Measurements from ENCODE around the gene EDN3. TPM values are rescaled to one million over a fixed set of nuclear protein-coding genes. Genes with fewer than 3 reads are reported as not detected.
A peak's percentile ranks its signal among the peaks of the same experiment; 100 is the strongest.

EDN3 gene
- not detected in 2 replicates for total RNA-seq (2014; rRNA removed; shearing (Covaris generic))
- polyA plus RNA-seq (2014; cell fraction: nucleus; rRNA removed): not detected in 2 replicates

- DNase-seq (ENCODE audit: extremely low read depth, low read depth): no peak
These were observed at the start of gene EDN3 for GRCh38 chr20:59300333-59301081. TSS of gene EDN3 (plus strand) at chr20:59300611. CDS start at chr20:59300813, 202 bp downstream.

- DNase-seq (ENCODE audit: extremely low read depth, low read depth): no peak
These were observed 47.1 kb upstream of the EDN3 start for GRCh38 chr20:59253325-59253724.

GRCh38 chr20:59253779-59254319 is 46.6 kb upstream of the EDN3 start:
- peak; percentile 29 for DNase-seq (ENCODE audit: extremely low read depth, low read depth)

- no peak for DNase-seq (ENCODE audit: extremely low read depth, low read depth)
These were observed 45.2 kb upstream of the EDN3 start for GRCh38 chr20:59255256-59255655.

GRCh38 chr20:59258221-59258621 is 42.2 kb upstream of the EDN3 start:
- DNase-seq (ENCODE audit: extremely low read depth, low read depth): no peak

GRCh38 chr20:59259946-59260345 is 40.5 kb upstream of the EDN3 start:
- no peak for DNase-seq (ENCODE audit: extremely low read depth, low read depth)

GRCh38 chr20:59265298-59265697 is 35.1 kb upstream of the EDN3 start:
- DNase-seq (ENCODE audit: extremely low read depth, low read depth): no peak

- no peak for DNase-seq (ENCODE audit: extremely low read depth, low read depth)
These were observed 31.5 kb upstream of the EDN3 start for GRCh38 chr20:59268870-59269269.

- no peak for DNase-seq (ENCODE audit: extremely low read depth, low read depth)
These were observed 30.9 kb upstream of the EDN3 start for GRCh38 chr20:59269411-59270025.

- DNase-seq (ENCODE audit: extremely low read depth, low read depth): no peak
These were observed 30.0 kb upstream of the EDN3 start for GRCh38 chr20:59270380-59270779.

- no peak for DNase-seq (ENCODE audit: extremely low read depth, low read depth)
These were observed 26.6 kb upstream of the EDN3 start for GRCh38 chr20:59273739-59274357.

- DNase-seq (ENCODE audit: extremely low read depth, low read depth): no peak
These were observed 23.5 kb upstream of the EDN3 start for GRCh38 chr20:59276938-59277337.

- DNase-seq (ENCODE audit: extremely low read depth, low read depth): no peak
These were observed 15.9 kb upstream of the EDN3 start for GRCh38 chr20:59284470-59284869.

- DNase-seq (ENCODE audit: extremely low read depth, low read depth): no peak
These were observed 10.4 kb upstream of the EDN3 start for GRCh38 chr20:59289994-59290393.

GRCh38 chr20:59291740-59292383 is 8.5 kb upstream of the EDN3 start:
- DNase-seq (ENCODE audit: extremely low read depth, low read depth): no peak

GRCh38 chr20:59295531-59295930 is 4.9 kb upstream of the EDN3 start:
- no peak for DNase-seq (ENCODE audit: extremely low read depth, low read depth)

- DNase-seq (ENCODE audit: extremely low read depth, low read depth): no peak
These were observed 2.7 kb upstream of the EDN3 start for GRCh38 chr20:59297686-59298085.

GRCh38 chr20:59299945-59300332 is 472 bp upstream of the EDN3 start:
- no peak for DNase-seq (ENCODE audit: extremely low read depth, low read depth)

GRCh38 chr20:59301343-59302007 is 1.1 kb downstream of the EDN3 start:
- no peak for DNase-seq (ENCODE audit: extremely low read depth, low read depth)

- DNase-seq (ENCODE audit: extremely low read depth, low read depth): no peak
These were observed 5.7 kb downstream of the EDN3 start for GRCh38 chr20:59305908-59306655.

Measured in NCI-H460 (cell line).